D721Med (cell line): ENCODE measurements around the gene SMIM7.
A peak's percentile ranks its signal among the peaks of the same experiment; 100 is the strongest.

Experiments used
- DNase-seq: peaks from one replicate; pipeline ENCODE4 v3.0.0; 2011; ENCODE audit warnings: low spot score; ENCODE audit not compliant: insufficient read length
- FAIRE-seq: peaks from 2 replicates; lab custom pipeline; 2011; peaks lifted over from hg19 to GRCh38; lab: Jason Lieb, UNC
- TF ChIP-seq, protein P1 (sequence below): IDR thresholded peaks from 2 replicates; pipeline ENCODE4 v1.5.1; 2012; ENCODE audit warnings: mild to moderate bottlenecking, control low read depth; ENCODE audit not compliant: insufficient read depth; ENCODE audit errors: missing control alignments

Gene SMIM7

GRCh38 chr19:16659832-16660708 is at the start of gene SMIM7:
TSS of gene SMIM7 (minus strand) at chr19:16660144. CDS start at chr19:16660110, 34 bp downstream.
- peak; percentile 89 for DNase-seq
- TF ChIP-seq, protein P1, sequence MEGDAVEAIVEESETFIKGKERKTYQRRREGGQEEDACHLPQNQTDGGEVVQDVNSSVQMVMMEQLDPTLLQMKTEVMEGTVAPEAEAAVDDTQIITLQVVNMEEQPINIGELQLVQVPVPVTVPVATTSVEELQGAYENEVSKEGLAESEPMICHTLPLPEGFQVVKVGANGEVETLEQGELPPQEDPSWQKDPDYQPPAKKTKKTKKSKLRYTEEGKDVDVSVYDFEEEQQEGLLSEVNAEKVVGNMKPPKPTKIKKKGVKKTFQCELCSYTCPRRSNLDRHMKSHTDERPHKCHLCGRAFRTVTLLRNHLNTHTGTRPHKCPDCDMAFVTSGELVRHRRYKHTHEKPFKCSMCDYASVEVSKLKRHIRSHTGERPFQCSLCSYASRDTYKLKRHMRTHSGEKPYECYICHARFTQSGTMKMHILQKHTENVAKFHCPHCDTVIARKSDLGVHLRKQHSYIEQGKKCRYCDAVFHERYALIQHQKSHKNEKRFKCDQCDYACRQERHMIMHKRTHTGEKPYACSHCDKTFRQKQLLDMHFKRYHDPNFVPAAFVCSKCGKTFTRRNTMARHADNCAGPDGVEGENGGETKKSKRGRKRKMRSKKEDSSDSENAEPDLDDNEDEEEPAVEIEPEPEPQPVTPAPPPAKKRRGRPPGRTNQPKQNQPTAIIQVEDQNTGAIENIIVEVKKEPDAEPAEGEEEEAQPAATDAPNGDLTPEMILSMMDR: peak; percentile 34
- FAIRE-seq: no peak

GRCh38 chr19:16703677-16704076 is 43.7 kb upstream of the SMIM7 start:
- DNase-seq: no peak
- TF ChIP-seq, protein P1: no peak
- no peak for FAIRE-seq

DNA sequence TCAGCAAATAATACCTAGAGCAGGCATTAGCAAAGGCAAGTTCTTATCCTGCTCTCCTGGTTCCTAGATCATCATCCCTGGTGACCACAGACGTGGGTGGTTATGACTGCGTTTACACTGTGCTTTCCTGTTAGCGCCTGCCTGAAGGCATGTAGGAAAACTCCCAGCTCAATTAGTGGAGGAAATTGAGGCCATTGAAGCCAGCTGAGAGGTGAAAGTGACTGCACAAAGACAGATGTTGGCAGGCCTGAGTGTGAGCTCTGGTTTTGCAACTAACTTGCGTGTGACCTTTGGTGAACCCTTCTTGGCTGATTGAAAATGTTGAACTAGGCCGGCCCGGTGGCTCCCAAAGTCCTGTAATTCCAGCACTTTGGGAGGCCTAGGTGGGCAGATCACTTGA is 42.2 kb upstream of the SMIM7 start:
- TF ChIP-seq, protein P1: no peak
- DNase-seq (no peak), FAIRE-seq (no peak)

DNA sequence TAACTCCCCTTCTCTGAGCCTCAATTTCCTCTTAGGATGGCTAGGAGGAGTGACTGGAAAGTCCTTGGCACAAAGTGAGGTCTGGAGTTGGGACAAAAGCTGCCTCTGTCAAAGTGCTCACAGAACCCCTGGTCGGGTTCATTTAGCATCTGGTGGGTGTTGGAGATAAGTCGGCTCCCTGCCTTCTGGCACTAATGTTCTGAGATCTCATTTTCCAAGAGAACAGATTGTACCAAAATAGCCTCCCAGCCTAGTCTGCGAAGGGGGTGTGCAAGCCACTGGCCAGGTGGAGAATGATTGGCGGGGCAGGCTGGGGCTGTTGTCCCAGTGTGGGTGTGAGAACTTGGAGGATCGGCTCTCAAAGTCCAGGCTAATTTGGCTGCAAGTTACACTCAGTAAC is 39.0 kb upstream of the SMIM7 start:
- FAIRE-seq: no peak
- no peak for DNase-seq

GRCh38 chr19:16688084-16688483 is 28.1 kb upstream of the SMIM7 start:
- no peak for FAIRE-seq
- DNase-seq: no peak
- TF ChIP-seq, protein P1: no peak

More for the DNA sequence above, 39.0 kb upstream of the SMIM7 start:
- TF ChIP-seq, protein P1: no peak

DNA sequence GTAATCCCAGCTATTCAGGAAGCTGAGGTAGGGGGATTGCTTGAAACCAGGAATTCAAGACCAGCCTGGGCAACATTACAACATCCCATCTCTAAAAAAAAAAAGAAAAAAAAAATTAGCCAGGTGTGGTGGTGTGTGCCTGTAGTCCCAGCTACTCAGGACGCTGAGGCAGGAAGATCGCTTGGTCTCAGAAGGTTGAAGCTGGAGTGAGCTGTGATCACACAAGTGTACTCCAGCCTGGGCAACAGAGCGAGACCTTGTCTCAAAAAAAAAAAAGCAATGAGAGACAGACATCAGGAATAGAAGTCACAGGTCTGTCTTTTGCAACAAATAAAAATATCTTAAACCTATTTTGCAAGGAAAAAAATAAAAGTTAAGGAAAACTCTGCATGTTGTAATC is 24.3 kb upstream of the SMIM7 start:
- TF ChIP-seq, protein P1: no peak
- FAIRE-seq (no peak), DNase-seq (no peak)

GRCh38 chr19:16682539-16682938 is 22.6 kb upstream of the SMIM7 start:
- no peak for FAIRE-seq
- TF ChIP-seq, protein P1: no peak
- no peak for DNase-seq
